Middle frontal gyrus (tissue), 1 donor: Measurements from ENCODE around the gene TMEM212.

Experiments used
- DNase-seq: peaks from one replicate; pipeline ENCODE4 v3.0.0-alpha.2; 2015; ENCODE audit warnings: low spot score; ENCODE audit errors: extremely low spot score

The TMEM212 gene

GRCh38 chr3:171833789-171834460 lies 9.2 kb upstream of the TMEM212 start:
- no peak for DNase-seq

DNA sequence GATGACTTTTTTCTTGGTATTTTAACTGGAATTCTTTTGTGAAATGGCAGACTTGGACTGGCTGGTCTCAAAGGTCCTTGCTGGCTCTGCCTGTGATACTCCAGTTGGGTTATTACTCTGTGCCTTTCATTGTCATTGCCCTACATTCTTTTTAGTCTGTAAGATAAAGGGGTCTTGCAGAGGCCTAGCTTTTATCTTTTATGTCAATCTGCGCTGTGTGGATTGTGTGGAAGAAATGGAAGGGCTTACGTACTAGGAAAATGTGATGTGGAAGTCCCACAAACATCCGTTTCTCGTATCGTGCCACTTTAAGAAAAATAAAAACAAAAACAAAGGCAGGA lies 8.7 kb upstream of the TMEM212 start:
- no peak for DNase-seq

GRCh38 chr3:171835116-171835515 lies 8.0 kb upstream of the TMEM212 start:
- no peak for DNase-seq

- DNase-seq = no peak
Measured at GRCh38 chr3:171835613-171836012, 7.5 kb upstream of the TMEM212 start.

DNA sequence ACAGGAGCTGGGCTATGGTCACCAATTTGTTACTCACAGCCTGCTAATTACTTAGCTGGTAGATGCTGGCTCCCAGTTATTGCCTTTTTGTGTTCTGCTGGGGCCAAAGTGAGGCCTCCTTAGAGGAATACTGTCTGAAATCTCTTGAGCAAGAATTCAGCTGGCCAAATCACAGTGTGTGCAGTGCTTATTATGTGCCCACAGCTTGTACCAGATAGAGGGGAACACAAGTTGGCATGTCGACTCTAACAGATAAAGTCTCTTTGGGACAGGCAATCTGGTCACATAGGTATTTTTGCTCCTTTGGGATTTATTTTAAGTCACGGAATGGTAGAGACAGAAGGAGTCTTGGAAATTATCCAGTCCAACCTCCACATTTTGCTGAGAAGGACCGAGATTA lies 6.3 kb upstream of the TMEM212 start:
- DNase-seq = no peak

- no peak for DNase-seq
Measured at GRCh38 chr3:171837698-171838097, 5.5 kb upstream of the TMEM212 start.

DNA sequence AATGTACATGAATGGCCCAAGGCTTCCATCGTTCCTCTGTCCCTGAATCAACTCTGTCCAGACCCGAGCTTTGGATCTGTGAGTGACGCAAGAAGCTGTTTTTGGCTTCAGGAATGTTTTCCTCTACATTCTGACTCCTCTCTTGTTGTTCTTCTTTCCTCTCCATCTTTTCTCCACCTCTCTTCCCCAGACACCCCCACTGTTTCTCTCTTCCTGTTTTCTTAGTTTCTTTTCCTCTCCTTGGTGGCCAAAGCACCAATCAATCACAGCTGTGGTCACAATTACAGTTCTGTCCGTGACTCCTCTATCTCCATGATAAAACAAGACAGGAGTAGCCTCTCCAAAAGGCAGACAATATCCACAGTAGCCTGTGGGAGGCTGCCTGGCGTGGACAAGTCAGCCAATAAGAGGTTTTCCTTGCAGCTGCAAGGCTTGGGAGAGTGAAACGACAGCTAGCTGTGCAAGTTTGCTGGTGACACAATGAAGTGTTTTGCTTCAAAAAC lies 4.9 kb upstream of the TMEM212 start:
- peak; percentile 47 for DNase-seq

DNA sequence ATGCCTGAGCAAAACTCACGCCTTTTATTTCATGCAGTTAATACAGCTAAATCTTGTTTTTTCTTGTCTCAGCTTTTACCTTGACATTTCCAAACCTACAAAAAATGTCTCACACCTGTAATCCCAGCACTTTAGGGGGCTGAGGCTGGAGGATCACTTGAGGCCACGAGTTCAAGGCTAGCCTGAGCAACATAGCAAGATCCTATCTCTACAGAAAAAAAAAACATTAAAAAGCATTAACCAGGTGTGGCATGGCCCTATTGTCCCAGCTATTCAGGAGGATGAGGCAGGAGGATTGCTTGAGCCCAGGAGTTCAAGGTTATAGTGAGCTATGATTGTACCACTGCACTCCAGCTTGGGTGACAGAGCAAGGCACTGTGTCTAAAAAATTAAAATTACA lies 3.9 kb upstream of the TMEM212 start:
- no peak for DNase-seq

GRCh38 chr3:171840445-171840810 lies 2.7 kb upstream of the TMEM212 start:
- no peak for DNase-seq

DNA sequence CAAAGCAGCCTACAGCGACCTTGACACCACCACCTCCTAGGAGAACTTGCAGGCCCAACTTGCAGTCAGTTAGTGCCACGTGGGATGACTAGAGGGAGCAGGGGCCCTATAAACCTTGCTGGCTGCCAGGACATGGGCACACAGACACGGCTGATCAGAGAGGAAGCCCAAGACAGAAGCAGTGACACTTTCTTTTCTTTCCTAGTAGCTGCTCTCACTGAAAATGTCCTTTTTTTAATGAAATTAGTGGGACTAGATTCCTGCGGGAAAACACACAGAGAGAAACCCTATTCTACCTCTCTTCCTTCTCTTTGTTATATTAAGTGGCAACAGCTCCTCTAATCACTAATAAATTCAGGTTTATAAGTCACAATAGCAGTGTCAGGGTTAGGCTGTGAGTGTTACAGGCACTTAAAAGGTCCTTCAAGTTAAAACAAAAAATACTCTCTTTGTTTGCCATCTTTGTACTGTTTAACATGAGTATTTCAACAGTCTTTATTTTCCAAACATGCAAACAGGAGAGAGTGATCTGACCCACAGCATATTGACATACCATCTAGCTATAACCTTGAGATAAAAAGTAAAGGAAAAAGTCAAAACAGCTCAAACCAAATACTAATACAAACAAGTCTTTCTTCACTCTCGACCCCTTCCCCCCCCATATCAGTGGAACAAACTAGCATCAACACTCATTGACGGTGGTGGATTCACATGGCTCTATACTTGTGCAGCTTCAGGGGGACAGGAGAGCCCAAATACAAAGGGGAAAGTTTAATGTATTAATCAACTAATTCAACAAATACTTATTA lies 2.1 kb upstream of the TMEM212 start:
- DNase-seq = no peak

GRCh38 chr3:171841620-171842000 lies 1.5 kb upstream of the TMEM212 start:
- no peak for DNase-seq

DNA sequence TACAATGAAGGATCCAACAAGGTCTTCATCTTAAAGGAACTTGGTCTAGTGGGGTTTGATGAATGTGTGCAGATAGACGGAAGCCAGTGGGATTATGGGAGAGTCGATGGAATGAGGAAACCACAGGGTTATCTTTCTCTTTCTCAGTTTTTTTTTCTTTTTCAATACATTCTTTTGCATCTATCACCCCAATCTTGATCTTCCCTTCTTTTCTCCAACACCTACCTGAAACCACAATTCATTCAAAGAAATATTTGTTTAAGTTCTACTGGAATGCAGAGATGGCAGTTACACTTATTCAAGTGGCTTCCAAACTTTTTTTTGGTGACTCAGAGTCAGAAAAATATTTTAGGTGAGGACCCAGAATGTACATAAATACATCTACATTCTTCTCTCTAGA lies 1.7 kb downstream of the TMEM212 start:
- DNase-seq = no peak

GRCh38 chr3:171845481-171846284 lies 2.5 kb downstream of the TMEM212 start:
- no peak for DNase-seq

DNA sequence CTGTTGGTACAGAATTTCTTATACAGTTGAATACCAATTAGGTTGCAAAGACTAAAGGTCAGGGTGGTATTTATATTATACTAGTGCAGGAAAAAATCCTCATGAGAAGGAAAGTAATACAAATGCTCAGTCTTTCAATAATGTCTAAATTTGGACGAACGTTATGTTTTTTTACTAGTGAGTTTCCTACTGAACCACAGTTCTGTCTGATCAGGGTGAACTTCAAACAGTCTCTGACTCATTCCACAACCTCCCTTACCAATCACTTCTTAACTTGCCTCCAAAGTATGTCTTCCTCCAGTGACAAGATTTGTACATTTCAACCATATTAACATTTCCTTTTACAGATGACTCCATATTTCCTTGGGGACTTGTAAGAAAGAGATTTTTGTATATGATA lies 3.4 kb downstream of the TMEM212 start:
- DNase-seq = no peak

GRCh38 chr3:171847133-171847532 lies 4.0 kb downstream of the TMEM212 start:
- DNase-seq = no peak

DNA sequence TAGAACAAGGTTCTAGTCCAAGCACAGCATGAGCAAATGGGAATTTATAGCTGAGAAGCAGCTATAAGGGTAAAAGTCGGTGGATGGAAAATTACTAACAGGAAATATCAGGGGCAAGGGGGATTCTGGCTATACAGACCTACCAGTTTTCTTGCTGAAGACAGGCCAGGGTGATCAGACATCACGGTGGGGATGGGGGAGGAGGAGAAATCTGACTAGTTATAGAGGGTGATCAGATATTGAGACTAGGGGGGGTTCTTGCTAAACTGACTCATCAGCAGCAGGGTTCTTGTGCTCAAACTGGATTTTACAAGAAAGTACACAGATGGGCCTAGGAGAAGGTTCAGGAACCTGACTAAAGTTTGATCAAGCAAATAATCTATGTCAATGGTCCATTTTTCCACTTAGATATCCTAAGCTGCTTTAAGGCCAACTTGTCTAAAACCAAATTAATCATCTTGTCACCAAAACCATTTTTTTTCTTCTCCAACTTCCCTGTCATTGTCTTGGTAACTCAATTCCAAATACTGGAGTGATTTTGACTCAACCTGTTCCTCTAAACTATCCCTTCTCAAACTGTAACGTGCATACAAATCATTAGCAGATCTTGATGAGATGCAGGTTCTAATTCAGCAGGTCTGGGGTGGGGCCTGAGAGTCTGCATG lies 4.6 kb downstream of the TMEM212 start:
- DNase-seq = no peak

DNA sequence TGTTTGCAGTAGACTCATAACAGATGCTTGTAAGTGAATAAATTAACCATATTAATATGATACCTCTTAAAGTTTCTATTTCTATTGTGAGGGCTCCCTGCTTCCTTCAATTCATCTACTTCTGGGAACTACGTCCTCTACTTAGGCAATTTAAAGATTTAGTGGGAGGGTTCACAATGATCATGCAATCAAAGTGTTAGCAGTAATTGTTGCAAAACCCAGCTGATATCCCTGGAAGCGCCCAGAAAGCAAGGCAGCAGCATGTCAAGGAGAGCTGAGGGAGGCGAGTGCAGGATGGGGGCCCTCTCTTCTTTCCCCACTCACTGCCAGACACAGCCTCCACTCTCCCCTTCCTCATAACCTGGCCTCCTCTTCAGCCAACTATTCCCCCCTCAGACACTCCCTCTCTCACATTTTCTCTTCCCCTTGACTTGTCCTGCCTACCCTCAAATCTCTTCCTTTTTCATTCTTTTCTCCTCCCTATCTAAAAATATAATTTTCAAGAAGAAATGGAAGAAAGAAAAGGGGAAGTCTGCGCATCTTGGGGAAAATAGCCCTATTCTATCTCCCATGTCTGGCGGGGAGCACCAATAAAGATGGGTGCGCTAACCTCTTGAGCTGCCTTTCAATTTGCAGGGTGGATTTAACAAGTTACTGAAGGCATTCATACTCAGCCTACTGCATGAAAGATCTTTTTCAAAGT lies 6.6 kb downstream of the TMEM212 start:
- DNase-seq = no peak

DNA sequence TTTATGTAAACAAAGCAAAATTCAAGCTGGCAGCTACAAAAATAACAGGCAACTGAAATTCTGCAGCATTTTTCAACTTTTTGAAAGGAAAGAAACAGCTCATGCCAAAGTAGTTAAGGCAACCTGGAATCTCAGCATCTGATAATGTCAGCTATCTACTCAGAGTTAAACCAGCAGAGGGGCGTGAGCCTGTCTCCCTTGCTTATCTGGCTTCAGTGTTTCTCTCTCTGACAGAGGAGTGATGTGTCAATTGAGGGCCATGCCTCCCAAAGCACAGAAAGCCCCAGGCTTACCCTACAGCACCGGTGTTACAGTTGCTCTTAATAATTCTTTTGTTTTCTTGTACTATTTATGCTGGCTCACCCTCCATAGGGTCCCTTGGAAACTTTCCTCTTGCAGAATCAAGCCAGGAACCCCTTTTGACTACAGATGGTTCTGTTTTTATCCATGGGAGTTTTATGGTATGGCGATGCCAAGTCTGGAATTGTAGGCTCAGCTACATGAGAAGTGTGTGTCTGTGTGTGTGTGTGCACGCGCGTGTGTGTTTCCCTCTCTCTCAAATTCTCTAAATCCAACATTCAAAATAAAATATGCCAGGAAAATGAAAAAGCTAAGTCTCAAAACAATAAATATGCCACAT lies 7.3 kb downstream of the TMEM212 start:
- no peak for DNase-seq

DNA sequence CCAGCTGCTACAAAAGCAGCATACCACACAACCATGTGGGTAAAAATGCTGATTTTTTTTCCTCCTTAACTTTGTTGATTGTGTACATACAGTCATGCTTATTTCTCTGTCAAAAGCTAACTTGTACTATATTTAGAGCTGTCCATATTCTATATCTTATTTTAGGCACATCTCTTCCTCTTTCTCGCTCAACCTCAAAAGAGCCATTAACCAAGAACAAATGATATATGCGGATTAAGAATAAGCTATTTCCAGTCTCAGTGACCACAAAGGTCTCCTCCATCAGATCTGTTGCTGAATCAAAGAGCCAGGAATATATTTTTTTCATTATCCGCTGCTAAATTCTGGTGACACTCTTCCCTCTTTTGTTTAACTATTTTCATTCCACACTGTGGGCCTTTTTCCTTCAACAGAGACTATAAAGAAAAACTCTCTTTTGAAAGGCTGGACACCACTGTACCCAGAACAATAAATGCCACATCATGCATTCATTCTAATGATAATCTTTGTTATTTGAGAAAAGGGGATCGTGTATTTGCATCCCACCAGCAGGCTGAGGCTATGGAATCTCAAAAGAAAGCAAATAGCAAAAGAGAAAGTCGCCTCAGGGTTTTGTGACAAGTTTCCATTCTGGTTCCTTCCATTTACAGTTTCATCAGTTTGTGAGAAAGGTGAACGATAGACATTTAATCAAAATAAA lies 8.0 kb downstream of the TMEM212 start:
- DNase-seq = no peak

- no peak for DNase-seq
Measured at GRCh38 chr3:171851660-171852058, 8.5 kb downstream of the TMEM212 start.
